ENCODE measurements around the gene IRAK1. TPM values are rescaled to one million over a fixed set of nuclear protein-coding genes. Genes with fewer than 3 reads are reported as not detected.
A peak's percentile ranks its signal among the peaks of the same experiment; 100 is the strongest.

IRAK1 gene
- total and polyA plus RNA-seq, 12 donors, result 36.9 to 142 (median 88.8) TPM

DNA sequence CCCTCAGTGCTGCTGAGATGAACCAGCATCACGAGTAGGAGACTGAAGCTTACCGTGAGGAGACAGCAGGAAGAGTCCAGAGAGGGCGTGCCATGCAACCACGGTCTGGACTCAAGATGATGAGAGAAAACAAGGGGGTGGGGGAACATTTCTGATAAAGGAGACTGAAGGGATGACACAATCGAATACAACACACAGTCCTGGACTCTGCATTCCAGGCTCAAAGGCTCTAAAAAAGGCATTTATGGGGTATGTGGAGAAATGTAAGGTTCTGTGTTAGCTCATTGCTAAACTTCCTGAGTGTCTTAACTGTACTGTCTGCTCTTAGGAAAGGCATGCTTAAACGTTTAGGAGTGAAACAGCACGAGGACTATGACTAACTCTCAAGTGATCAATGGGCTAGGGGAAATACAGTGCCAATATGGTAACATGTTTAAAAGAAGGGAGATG is 20.6 kb upstream of the IRAK1 start:
- WGBS, 4 donors, result 8 to 52% (median 31%) methylated on average over 7 of the region's 7 CpGs
- DNase-seq, result peak in 1 of 7 donors; percentile 11
- Histone ChIP-seq H3K4me3 (no peak overlapping the region), H3K9me3 (replicated peaks in 1 of 3) (no peaks in the 10 kb centered on the region), H3K4me1 (replicated peaks in 1 of 2) (peaks cover 0 to 24% of the 10 kb centered on the region in 2 donors), H3K36me3 (replicated peaks in 1 of 2) (no peaks in the 10 kb centered on the region), H3K27ac (peak overlapping the region in 3 of 5 donors; percentile 68 to 78 (median 72)), H3K27me3 (peaks cover 5% of the 10 kb centered on the region)
- peak in 1 of 2 donors; percentile 74 for TF ChIP-seq POLR2A (IDR thresholded peaks at IDR 0.05)
- TF ChIP-seq, protein P1, sequence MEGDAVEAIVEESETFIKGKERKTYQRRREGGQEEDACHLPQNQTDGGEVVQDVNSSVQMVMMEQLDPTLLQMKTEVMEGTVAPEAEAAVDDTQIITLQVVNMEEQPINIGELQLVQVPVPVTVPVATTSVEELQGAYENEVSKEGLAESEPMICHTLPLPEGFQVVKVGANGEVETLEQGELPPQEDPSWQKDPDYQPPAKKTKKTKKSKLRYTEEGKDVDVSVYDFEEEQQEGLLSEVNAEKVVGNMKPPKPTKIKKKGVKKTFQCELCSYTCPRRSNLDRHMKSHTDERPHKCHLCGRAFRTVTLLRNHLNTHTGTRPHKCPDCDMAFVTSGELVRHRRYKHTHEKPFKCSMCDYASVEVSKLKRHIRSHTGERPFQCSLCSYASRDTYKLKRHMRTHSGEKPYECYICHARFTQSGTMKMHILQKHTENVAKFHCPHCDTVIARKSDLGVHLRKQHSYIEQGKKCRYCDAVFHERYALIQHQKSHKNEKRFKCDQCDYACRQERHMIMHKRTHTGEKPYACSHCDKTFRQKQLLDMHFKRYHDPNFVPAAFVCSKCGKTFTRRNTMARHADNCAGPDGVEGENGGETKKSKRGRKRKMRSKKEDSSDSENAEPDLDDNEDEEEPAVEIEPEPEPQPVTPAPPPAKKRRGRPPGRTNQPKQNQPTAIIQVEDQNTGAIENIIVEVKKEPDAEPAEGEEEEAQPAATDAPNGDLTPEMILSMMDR (IDR thresholded peaks at IDR 0.05), result no peak
- intact Hi-C loops (cut with DNase I), result no loop called here

DNA sequence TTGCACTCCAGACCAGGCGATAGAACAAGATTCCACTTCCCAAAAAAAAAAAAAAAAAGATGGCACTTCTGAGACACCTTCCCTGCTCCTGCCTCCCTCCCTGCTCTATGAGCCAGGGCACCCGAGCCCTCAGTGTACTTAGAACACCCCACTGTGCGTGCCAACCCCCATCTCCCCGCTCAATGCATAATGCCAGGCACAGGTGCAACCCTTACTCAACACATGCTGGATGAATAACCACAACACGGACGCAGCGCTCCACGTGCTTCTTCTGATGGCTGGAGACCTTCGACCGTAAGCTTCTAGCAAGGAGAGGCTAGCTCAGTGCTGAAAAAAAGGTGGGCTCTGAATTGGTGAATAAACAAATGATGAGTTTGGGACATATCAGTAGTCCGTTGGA is 19.9 kb upstream of the IRAK1 start:
- intact Hi-C loops (cut with DNase I), result no loop called here
- Histone ChIP-seq H3K4me1 (replicated peaks in 1 of 2) (peaks cover 0 to 24% of the 10 kb centered on the region in 2 donors), H3K9me3 (replicated peaks in 1 of 3) (no peaks in the 10 kb centered on the region), H3K27me3 (peaks cover 5% of the 10 kb centered on the region), H3K36me3 (replicated peaks in 1 of 2) (no peaks in the 10 kb centered on the region), H3K4me3 (no peak overlapping the region), H3K27ac (peak overlapping the region in 3 of 5 donors; percentile 68 to 78 (median 72))
- WGBS, 4 donors, result 87 to 98% (median 89%) methylated on average over 7 to 11 of the region's 11 CpGs
- no peak for DNase-seq
- TF ChIP-seq, protein P1 (IDR thresholded peaks at IDR 0.05), result no peak
- TF ChIP-seq POLR2A (IDR thresholded peaks at IDR 0.05), result no peak

DNA sequence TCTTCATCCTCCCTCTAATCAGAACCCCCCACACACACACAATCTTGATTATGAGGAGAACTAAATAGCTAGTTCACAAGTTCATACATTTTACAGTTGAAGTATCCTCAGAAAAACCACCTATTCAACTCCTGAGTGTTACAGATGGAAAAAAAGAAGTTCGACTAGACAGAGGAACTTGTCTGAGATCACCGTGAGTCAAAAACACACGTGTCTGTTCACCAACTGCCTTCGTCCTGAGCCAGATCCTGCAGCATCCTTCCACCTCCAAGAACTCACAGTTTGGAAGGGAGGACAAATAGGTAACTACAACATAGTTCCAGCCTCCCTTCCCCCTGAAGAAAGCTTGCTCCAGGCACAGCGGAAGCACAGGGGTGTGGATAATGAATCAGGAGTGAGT is 19.0 kb upstream of the IRAK1 start:
- no peak for DNase-seq
- no peak for TF ChIP-seq POLR2A (IDR thresholded peaks at IDR 0.05)
- TF ChIP-seq, protein P1 (IDR thresholded peaks at IDR 0.05), result no peak
- H3K4me3 ChIP-seq, result no peak overlapping the region
- intact Hi-C loops (cut with DNase I), result no loop called here
- 63 to 72% (median 67%) methylated on average over 5 of the region's 5 CpGs for WGBS, 4 donors
- peaks cover 0 to 23% of the 10 kb centered on the region in 2 donors for H3K4me1 ChIP-seq (replicated peaks in 1 of 2)
- peaks cover 10% of the 10 kb centered on the region for H3K27me3 ChIP-seq
- no peaks in the 10 kb centered on the region for H3K9me3 ChIP-seq (replicated peaks in 1 of 3)
- H3K27ac ChIP-seq, result no peak overlapping the region
- H3K36me3 ChIP-seq (replicated peaks in 1 of 2), result no peaks in the 10 kb centered on the region

DNA sequence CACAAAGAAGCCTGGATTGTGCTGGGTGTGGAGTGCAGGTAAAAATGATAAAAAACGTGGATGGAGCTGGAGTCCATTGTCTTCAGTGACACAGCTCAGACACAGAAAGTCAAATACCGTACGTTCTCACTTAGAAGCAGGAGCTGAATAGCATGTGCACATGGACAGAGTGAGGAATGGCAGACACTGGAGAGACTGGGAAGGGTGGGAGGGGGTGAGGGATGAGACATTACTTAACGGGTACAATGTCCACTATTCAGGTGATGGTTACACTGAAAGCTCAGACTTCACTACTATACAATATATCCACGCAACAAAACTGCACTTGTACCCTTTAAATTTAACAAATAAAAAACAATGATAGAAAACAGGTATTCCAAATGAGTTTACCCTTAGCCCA is 18.1 kb upstream of the IRAK1 start:
- Histone ChIP-seq H3K27ac (no peak overlapping the region), H3K9me3 (replicated peaks in 1 of 3) (no peaks in the 10 kb centered on the region), H3K36me3 (replicated peaks in 1 of 2) (no peaks in the 10 kb centered on the region), H3K27me3 (peaks cover 10% of the 10 kb centered on the region), H3K4me1 (replicated peaks in 1 of 2) (peaks cover 0 to 14% of the 10 kb centered on the region in 2 donors), H3K4me3 (no peak overlapping the region)
- TF ChIP-seq POLR2A (IDR thresholded peaks at IDR 0.05), result no peak
- TF ChIP-seq, protein P1 (IDR thresholded peaks at IDR 0.05), result no peak
- DNase-seq, result no peak
- WGBS, 4 donors, result 73 to 85% (median 74%) methylated on average over 5 of the region's 5 CpGs
- intact Hi-C loops (cut with DNase I), result no loop called here
